Erythroblast (primary cell): ENCODE data around the gene EDN3.

Experiments
- GATA1 ChIP-seq: IDR thresholded peaks from 2 replicates; pipeline ENCODE4 v1.6.1; 2011; ENCODE audit warnings: low read depth, mild to moderate bottlenecking, control low read depth, low read length, moderate library complexity
- POLR2A ChIP-seq: IDR thresholded peaks from 2 replicates; pipeline ENCODE4 v1.6.1; 2011; ENCODE audit warnings: mild to moderate bottlenecking, low read length

GRCh38 chr20:59325142-59325523 lies 24.7 kb downstream of the EDN3 start:
- no peak for TF ChIP-seq POLR2A
- no peak for TF ChIP-seq GATA1
